ENCODE results near the gene PDZD2.
A peak's percentile ranks its signal among the peaks of the same experiment; 100 is the strongest.

Gene PDZD2

GRCh38 chr5:32123058-32123805, 484.3 kb downstream of the PDZD2 start:
- DNase-seq (ENCODE audit: low spot score) = peak; percentile 9
- in situ Hi-C loops (cut with MboI; ENCODE audit: low pct_unique_long_range_greater_than_20kb, low sequenced_read_pairs, unreplicated experiment) = no loop called here
- TF ChIP-seq CTCF (IDR thresholded peaks at IDR 0.05; ENCODE audit: extremely low read depth, insufficient read depth, missing control alignments) = no peak

- in situ Hi-C loops (cut with MboI; ENCODE audit: low pct_unique_long_range_greater_than_20kb, low sequenced_read_pairs, unreplicated experiment) = no loop called here
- no peak for DNase-seq (ENCODE audit: low spot score)
- no peak for TF ChIP-seq CTCF (IDR thresholded peaks at IDR 0.05; ENCODE audit: extremely low read depth, insufficient read depth, missing control alignments)
These were observed 485.2 kb downstream of the PDZD2 start for GRCh38 chr5:32123889-32124676.

- DNase-seq (ENCODE audit: low spot score) = no peak
- in situ Hi-C loops (cut with MboI; ENCODE audit: low pct_unique_long_range_greater_than_20kb, low sequenced_read_pairs, unreplicated experiment) = no loop called here
- no peak for TF ChIP-seq CTCF (IDR thresholded peaks at IDR 0.05; ENCODE audit: extremely low read depth, insufficient read depth, missing control alignments)
These were observed 487.8 kb downstream of the PDZD2 start for GRCh38 chr5:32126691-32127090.

GRCh38 chr5:32127711-32128110, 488.8 kb downstream of the PDZD2 start:
- TF ChIP-seq CTCF (IDR thresholded peaks at IDR 0.05; ENCODE audit: extremely low read depth, insufficient read depth, missing control alignments) = no peak
- in situ Hi-C loops (cut with MboI; ENCODE audit: low pct_unique_long_range_greater_than_20kb, low sequenced_read_pairs, unreplicated experiment) = no loop called here
- no peak for DNase-seq (ENCODE audit: low spot score)

- TF ChIP-seq CTCF (IDR thresholded peaks at IDR 0.05; ENCODE audit: extremely low read depth, insufficient read depth, missing control alignments) = no peak
- no peak for DNase-seq (ENCODE audit: low spot score)
- in situ Hi-C loops (cut with MboI; ENCODE audit: low pct_unique_long_range_greater_than_20kb, low sequenced_read_pairs, unreplicated experiment) = no loop called here
These were observed 490.2 kb downstream of the PDZD2 start for GRCh38 chr5:32129074-32129598.

GRCh38 chr5:32130865-32131264, 491.9 kb downstream of the PDZD2 start:
- TF ChIP-seq CTCF (IDR thresholded peaks at IDR 0.05; ENCODE audit: extremely low read depth, insufficient read depth, missing control alignments) = no peak
- no peak for DNase-seq (ENCODE audit: low spot score)
- in situ Hi-C loops (cut with MboI; ENCODE audit: low pct_unique_long_range_greater_than_20kb, low sequenced_read_pairs, unreplicated experiment) = no loop called here

Data from GM13977 (cell line).